H1 (cell line): ENCODE results near the gene KLHL3. TPM values are rescaled to one million over a fixed set of nuclear protein-coding genes. Genes with fewer than 3 reads are reported as not detected.

Experiments
- CTCF ChIP-seq, 3 experiments: IDR thresholded peaks; 1 replicate in 2 of 3; 2 replicates in 1 of 3; pipeline versions ENCODE4 v1.5.1 to v1.6.1; 2011; ENCODE audit warnings: low read length in 3 of 3, mild to moderate bottlenecking in 3 of 3, inconsistent platforms in 2 of 3, low read depth in 1 of 3, moderate library complexity in 1 of 3; ENCODE audit not compliant: insufficient read depth in 1 of 3; ENCODE audit errors: control extremely low read depth in 1 of 3
- JUN ChIP-seq: IDR thresholded peaks from 2 replicates; pipeline ENCODE4 v1.6.1; 2011; ENCODE audit warnings: low read depth, mild to moderate bottlenecking, improper control_type of control experiment, low read length
- KDM4A ChIP-seq: IDR thresholded peaks from one replicate; pipeline ENCODE4 v1.7.1; 2012; ENCODE audit warnings: low read depth, mild to moderate bottlenecking, moderate library complexity, low read length, inconsistent platforms; ENCODE audit not compliant: severe bottlenecking
- SIRT6 ChIP-seq: IDR thresholded peaks from one replicate; pipeline ENCODE4 v1.7.1; 2012; ENCODE audit warnings: low read length, inconsistent platforms
- SIX5 ChIP-seq: IDR thresholded peaks from 2 replicates; pipeline ENCODE4 v1.6.1; 2011; ENCODE audit warnings: mild to moderate bottlenecking, low read depth, low read length
- SRF ChIP-seq: IDR thresholded peaks from 2 replicates; pipeline ENCODE4 v1.6.1; 2011; ENCODE audit warnings: mild to moderate bottlenecking, low read depth, low read length, moderate library complexity
- polyA plus RNA-seq, 7 experiments: library from polyadenylated mRNA; depleted of rRNA in 3 of 7; stranded (reverse) in 5 of 7; unstranded in 2 of 7; fragments of >200 nt in 5 of 7; fragments of 200-250 nt in 2 of 7; gene quantifications; 1 replicate in 5 of 7; 2 replicates in 1 of 7; 4 replicates in 1 of 7; pipeline versions ENCODE4 v1.2.1 to v1.2.3, GENCODE V29; 2011 to 2013; ENCODE audit warnings: missing spikeins in 2 of 7, mixed read lengths in 2 of 7
- total RNA-seq: library from RNA; stranded (reverse); fragmentation: NEBNext Ultra II Directional; extraction: Animal tissue kit (Norgen Biotek cat#: 25700); gene quantifications from 2 replicates; pipeline ENCODE4 v1.2.1, GENCODE V29; 2021

KLHL3 gene
- total and polyA plus RNA-seq, 2 of the 8 experiments (the other 6 are each of a cell fraction or from before 2014, with no cell fraction given): 7.4 to 13.7 TPM

- no peak for TF ChIP-seq CTCF (IDR thresholded peaks at IDR 0.05; ENCODE audit: control extremely low read depth in 1 of 3, insufficient read depth in 1 of 3, low read depth in 1 of 3, low read length in 3 of 3)
- no peak for TF ChIP-seq KDM4A
- no peak for TF ChIP-seq SIRT6
- TF ChIP-seq SIX5: no peak
- TF ChIP-seq JUN: no peak
- no peak for TF ChIP-seq SRF
Measured at GRCh38 chr5:137782984-137783536, 47.2 kb upstream of the KLHL3 start (continued).
